Right lung (tissue), 5 donors: ENCODE measurements around the gene CYGB. TPM values are rescaled to one million over a fixed set of nuclear protein-coding genes. Genes with fewer than 3 reads are reported as not detected.
A peak's percentile ranks its signal among the peaks of the same experiment; 100 is the strongest.
"Not testable (repeated sequence)": the region's sequence is repeated elsewhere in the genome, so short reads cannot be mapped to it uniquely, and the experiment has no call there.

ENCODE experiments used
- DNase-seq, 2 donors: peaks; one replicate each; pipeline ENCODE4 v3.0.0-alpha.2; 2013
- polyA plus RNA-seq, 5 donors: library from polyadenylated mRNA; unstranded; fragments of 120-200 nt; gene quantifications; one replicate each; pipeline versions ENCODE4 v1.2.1 to v1.2.3, GENCODE V29; 2013; ENCODE audit warnings: inconsistent platforms in 1 of 5, low replicate concordance in 1 of 5; ENCODE audit not compliant: insufficient read length in 5 of 5, insufficient read depth in 1 of 5

CYGB gene
- polyA plus RNA-seq, 5 donors = 16.5 to 43.8 (median 30.4) TPM

- no peak for DNase-seq
Observed at GRCh38 chr17:76539631-76540271, 2.2 kb upstream of the CYGB start, which contains the start of gene PRCD. PRCD (plus strand) TSS chr17:76540044; CDS start chr17:76540142, 98 bp downstream.

GRCh38 chr17:76538941-76539570 lies 1.5 kb upstream of the CYGB start:
- no peak for DNase-seq

- DNase-seq = no peak
Observed at GRCh38 chr17:76538281-76538931, 897 bp upstream of the CYGB start.

GRCh38 chr17:76537288-76537577 lies 276 bp downstream of the CYGB start:
- DNase-seq = no peak

GRCh38 chr17:76536511-76537287 lies 810 bp downstream of the CYGB start:
- DNase-seq = no peak

- DNase-seq = no peak
Observed at GRCh38 chr17:76535788-76536510, 1.6 kb downstream of the CYGB start.

- no peak for DNase-seq
Observed at GRCh38 chr17:76534831-76535732, 2.4 kb downstream of the CYGB start.

- DNase-seq = not testable (repeated sequence)
Observed at GRCh38 chr17:76533640-76534359, 3.7 kb downstream of the CYGB start.

GRCh38 chr17:76532072-76532651 lies 5.3 kb downstream of the CYGB start:
- DNase-seq = no peak

GRCh38 chr17:76531486-76532038 lies 5.9 kb downstream of the CYGB start:
- DNase-seq = no peak

- DNase-seq = no peak
Observed at GRCh38 chr17:76530811-76531485, 6.6 kb downstream of the CYGB start.

- DNase-seq = no peak
Observed at GRCh38 chr17:76530095-76530723, 7.3 kb downstream of the CYGB start.

GRCh38 chr17:76529224-76530094 lies 8.1 kb downstream of the CYGB start:
- DNase-seq = peak; percentile 98

GRCh38 chr17:76528528-76529223 lies 8.8 kb downstream of the CYGB start:
- DNase-seq = no peak

- DNase-seq = no peak
Observed at GRCh38 chr17:76528156-76528527, 9.4 kb downstream of the CYGB start.

- no peak for DNase-seq
Observed at GRCh38 chr17:76527430-76528111, 9.9 kb downstream of the CYGB start.
